ENCODE data around the gene SMAD6. TPM values are rescaled to one million over a fixed set of nuclear protein-coding genes. Genes with fewer than 3 reads are reported as not detected.

SMAD6 gene
- total and polyA plus RNA-seq, 2 of the 4 experiments (the other 2 are of a cell fraction): 4.8 to 8.5 TPM

GRCh38 chr15:66698971-66699370, 3.1 kb upstream of the SMAD6 start:
- intact Hi-C loops (cut with micrococcal nuclease) (loop anchor here (1.0 kb wide), 2 partner anchors 80 to 96 kb away; no protein-coding TSS in a partner anchor), dilution Hi-C loops (cut with HindIII; ENCODE audit: low sequenced_read_pairs, unreplicated experiment) (no loop called here), in situ Hi-C loops (cut with MboI; ENCODE audit: low sequenced_read_pairs) (loop anchor here (5.0 kb wide), 1 partner anchor 87 kb away; no protein-coding TSS in a partner anchor)
- POLR2A ChIA-PET (ENCODE audit: unreplicated experiment): no interaction called here
- Histone ChIP-seq H2BK15ac (ENCODE audit: low read depth, low read length) (no peak overlapping the region), H3K4ac (ENCODE audit: low read depth, low read length) (no peak overlapping the region), H3K14ac (replicated peaks; ENCODE audit: low read depth, low read length) (no peak overlapping the region), H3K9me3 (ENCODE audit: control insufficient read depth, insufficient read depth, low read length) (no peaks in the 10 kb centered on the region), H3K27me3 (ENCODE audit: control insufficient read depth, insufficient read depth, low read length) (no peaks in the 10 kb centered on the region), H4K5ac (ENCODE audit: low read depth, low read length) (no peak overlapping the region), H2AFZ (replicated peaks; ENCODE audit: low read length, poor library complexity) (peak overlapping the region; percentile 8), H3K18ac (ENCODE audit: low read depth, low read length) (no peak overlapping the region), H2BK5ac (ENCODE audit: low read depth, low read length, poor library complexity, severe bottlenecking) (no peak overlapping the region), H2BK20ac (ENCODE audit: low read depth, low read length) (no peak overlapping the region), H4K91ac (ENCODE audit: insufficient read depth, low read depth, low read length) (no peak overlapping the region), H3K4me3 (ENCODE audit: insufficient read depth, low read depth, low read length) (no peak overlapping the region), H3K4me1 (ENCODE audit: control insufficient read depth, insufficient read depth, low read length) (no peaks in the 10 kb centered on the region), H3K9ac (ENCODE audit: low read depth, low read length) (no peak overlapping the region), H2BK120ac (ENCODE audit: low read depth, low read length) (no peak overlapping the region), H3K4me2 (ENCODE audit: low read depth, low read length) (no peak overlapping the region), H3K79me1 (ENCODE audit: low read depth in 1 of 2, low read length in 2 of 2) (peaks cover 0 to 1% of the 10 kb centered on the region in 2 experiments; a peak in 2 of 4 replicates), H3K9me1 (ENCODE audit: insufficient read depth, low read length) (no peaks in the 10 kb centered on the region), H3K23ac (ENCODE audit: low read depth, low read length) (no peak overlapping the region), H3K56ac (ENCODE audit: extremely low read depth, insufficient read depth, low read length) (no peak overlapping the region), H4K8ac (ENCODE audit: low read depth in 2 of 2, low read length in 2 of 2) (no peak overlapping the region), H3K36me3 (ENCODE audit: control insufficient read depth, insufficient read depth, low read length) (no peaks in the 10 kb centered on the region), H2AK5ac (ENCODE audit: low read depth, low read length) (no peak overlapping the region), H4K20me1 (ENCODE audit: insufficient read depth, low read length) (peaks cover 7% of the 10 kb centered on the region; the same call in 1 of the 2 replicates), H2AK9ac (replicated peaks; ENCODE audit: low read depth, low read length, poor library complexity) (no peak overlapping the region), H3K27ac (ENCODE audit: insufficient read depth, low read length) (no peak overlapping the region)
- DNase-seq: no peak
- ATAC-seq (ENCODE audit: low read depth): no peak
- CTCF ChIA-PET: no interaction called here
- BruUV-seq (replicated peaks): no TSS peak
- no CpG with 5 or more reads among the region's 6 CpGs for WGBS, 2 experiments (ENCODE audit: extremely low coverage in 2 of 2, insufficient read length in 1 of 2)
- TF ChIP-seq SMC3 (IDR thresholded peaks at IDR 0.05; ENCODE audit: low read depth, low read length) (no peak), RCOR1 (IDR thresholded peaks at IDR 0.05; ENCODE audit: insufficient replicate concordance, low read length) (no peak), RAD21 (IDR thresholded peaks at IDR 0.05; ENCODE audit: low read length) (no peak), FOS (IDR thresholded peaks at IDR 0.05; ENCODE audit: low read depth, low read length) (no peak), POLR2A (IDR thresholded peaks at IDR 0.05; ENCODE audit: low read depth, low read length) (no peak), ELK1 (IDR thresholded peaks at IDR 0.05; ENCODE audit: borderline replicate concordance, low read depth, low read length) (no peak), MAFK (IDR thresholded peaks at IDR 0.05; ENCODE audit: low read depth, low read length) (no peak), CEBPB (IDR thresholded peaks at IDR 0.05; ENCODE audit: low read depth, low read length) (no peak), BHLHE40 (IDR thresholded peaks at IDR 0.05; ENCODE audit: low read depth, low read length) (no peak), NFE2L2 (IDR thresholded peaks at IDR 0.05; ENCODE audit: low read depth, low read length) (no peak), CTCF (conservative IDR thresholded peaks at IDR 0.05; ENCODE audit: low read depth, low read length) (no peak), CHD1 (IDR thresholded peaks at IDR 0.05; ENCODE audit: low read depth, low read length) (no peak), MAZ (IDR thresholded peaks at IDR 0.05; ENCODE audit: borderline replicate concordance, low read depth, low read length) (no peak), RFX5 (IDR thresholded peaks at IDR 0.05; ENCODE audit: low read depth, low read length) (no peak), USF2 (IDR thresholded peaks at IDR 0.05; ENCODE audit: low read depth, low read length) (no peak), MXI1 (IDR thresholded peaks at IDR 0.05; ENCODE audit: borderline replicate concordance, low read depth, low read length) (no peak)

Measured in IMR-90 (cell line).